Measurements from ENCODE around the gene GRK5. TPM values are rescaled to one million over a fixed set of nuclear protein-coding genes. Genes with fewer than 3 reads are reported as not detected.

The GRK5 gene
- total and polyA plus RNA-seq, 9 of the 15 experiments (the other 6 are each of a cell fraction or from before 2014, with no cell fraction given), result 0.46 to 0.83 (median 0.67) TPM; not detected in 2

DNA sequence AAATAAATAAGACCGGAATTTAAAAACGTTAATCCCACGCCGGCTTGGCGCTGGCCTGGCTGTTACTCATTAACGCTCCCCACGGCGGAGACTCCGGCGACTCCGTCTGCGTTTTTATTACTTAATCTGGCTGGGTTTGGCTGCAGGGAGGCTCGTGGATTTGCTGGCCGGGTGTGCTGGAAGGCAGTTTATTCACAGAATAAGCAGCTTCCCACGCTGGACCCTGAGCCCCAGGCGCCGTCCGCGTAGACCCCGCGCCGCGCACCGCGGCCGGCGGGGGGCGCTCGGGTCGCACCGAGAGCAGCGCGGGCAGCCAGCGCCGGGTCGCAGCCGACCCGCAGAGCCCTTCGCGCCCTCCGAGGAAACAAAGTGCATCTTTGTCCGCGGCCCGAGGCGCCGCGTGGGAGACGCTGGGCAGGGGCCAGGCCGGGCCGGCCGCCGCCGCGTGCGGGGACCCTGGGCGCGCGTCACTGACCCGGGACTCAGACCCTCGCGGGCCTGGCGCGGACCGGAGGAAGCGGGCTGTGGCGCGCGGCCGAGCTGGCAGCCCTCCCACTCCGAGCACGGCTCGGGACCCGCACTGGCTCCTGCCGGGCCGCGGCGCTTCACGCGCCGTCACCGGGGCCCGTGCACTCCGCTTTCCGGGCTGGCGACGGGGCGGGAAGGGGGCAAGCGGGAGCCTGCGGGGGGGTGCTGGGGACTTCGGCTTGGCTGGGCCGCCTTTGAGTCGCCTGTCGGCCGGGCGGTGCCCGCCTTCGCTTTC, 587 bp upstream of the GRK5 start (continued):
- TF ChIP-seq CHD4 (IDR thresholded peaks at IDR 0.05; ENCODE audit: insufficient read depth, insufficient replicate concordance, low read depth, low read length, poor library complexity, severe bottlenecking), result no peak
- peak; percentile 67; the same call in 1 of the 2 replicates for TF ChIP-seq GATAD2B (IDR thresholded peaks at IDR 0.05; ENCODE audit: borderline replicate concordance)
- 0 out of 2 replicates have a peak, but pooled peaks have one; percentile 21 for TF ChIP-seq THAP12 (CRISPR knock-in tag; IDR thresholded peaks at IDR 0.05)
- TF ChIP-seq PKNOX1 (IDR thresholded peaks at IDR 0.05), result no peak
- TF ChIP-seq DACH1 (IDR thresholded peaks at IDR 0.05; ENCODE audit: partially characterized antibody), result no peak
- TF ChIP-seq CXXC5 (CRISPR knock-in tag; IDR thresholded peaks at IDR 0.05), result no peak; the same call in none of the 2 replicates
- 0 out of 2 replicates have a peak, but pooled peaks have one; percentile 44 for TF ChIP-seq SIN3B (IDR thresholded peaks at IDR 0.05; ENCODE audit: low read depth)
- no peak for TF ChIP-seq CBFB (CRISPR knock-in tag; IDR thresholded peaks at IDR 0.05)
- TF ChIP-seq POLR2G (IDR thresholded peaks at IDR 0.05; ENCODE audit: low read depth, low read length), result peak; percentile 66; the same call in 1 of the 2 replicates
- 0 out of 2 replicates have a peak, but pooled peaks have one; percentile 41 for TF ChIP-seq ZNF644 (tag; IDR thresholded peaks at IDR 0.05; ENCODE audit: low read depth)
- TF ChIP-seq HNRNPK (IDR thresholded peaks at IDR 0.05; ENCODE audit: low read depth, low read length, poor library complexity, severe bottlenecking), result peak; percentile 11
- TF ChIP-seq SAP30 (IDR thresholded peaks at IDR 0.05; ENCODE audit: borderline replicate concordance, insufficient read depth, low read depth, low read length, poor library complexity, severe bottlenecking), result peak; percentile 26
- TF ChIP-seq RAD21 (CRISPR knock-in tag; conservative IDR thresholded peaks at IDR 0.05 in 1 of 2, IDR thresholded peaks at IDR 0.05 in 1 of 2), result peak; percentile 84 to 88
- TF ChIP-seq, protein P1, sequence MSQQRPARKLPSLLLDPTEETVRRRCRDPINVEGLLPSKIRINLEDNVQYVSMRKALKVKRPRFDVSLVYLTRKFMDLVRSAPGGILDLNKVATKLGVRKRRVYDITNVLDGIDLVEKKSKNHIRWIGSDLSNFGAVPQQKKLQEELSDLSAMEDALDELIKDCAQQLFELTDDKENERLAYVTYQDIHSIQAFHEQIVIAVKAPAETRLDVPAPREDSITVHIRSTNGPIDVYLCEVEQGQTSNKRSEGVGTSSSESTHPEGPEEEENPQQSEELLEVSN (IDR thresholded peaks at IDR 0.05; ENCODE audit: borderline replicate concordance in 1 of 2, extremely low read depth in 1 of 2, insufficient read depth in 1 of 2, insufficient read length in 1 of 2, low read depth in 1 of 2, low read length in 1 of 2, poor library complexity in 1 of 2, severe bottlenecking in 1 of 2), result peak; percentile 32 to 76
- TF ChIP-seq, protein P2, sequence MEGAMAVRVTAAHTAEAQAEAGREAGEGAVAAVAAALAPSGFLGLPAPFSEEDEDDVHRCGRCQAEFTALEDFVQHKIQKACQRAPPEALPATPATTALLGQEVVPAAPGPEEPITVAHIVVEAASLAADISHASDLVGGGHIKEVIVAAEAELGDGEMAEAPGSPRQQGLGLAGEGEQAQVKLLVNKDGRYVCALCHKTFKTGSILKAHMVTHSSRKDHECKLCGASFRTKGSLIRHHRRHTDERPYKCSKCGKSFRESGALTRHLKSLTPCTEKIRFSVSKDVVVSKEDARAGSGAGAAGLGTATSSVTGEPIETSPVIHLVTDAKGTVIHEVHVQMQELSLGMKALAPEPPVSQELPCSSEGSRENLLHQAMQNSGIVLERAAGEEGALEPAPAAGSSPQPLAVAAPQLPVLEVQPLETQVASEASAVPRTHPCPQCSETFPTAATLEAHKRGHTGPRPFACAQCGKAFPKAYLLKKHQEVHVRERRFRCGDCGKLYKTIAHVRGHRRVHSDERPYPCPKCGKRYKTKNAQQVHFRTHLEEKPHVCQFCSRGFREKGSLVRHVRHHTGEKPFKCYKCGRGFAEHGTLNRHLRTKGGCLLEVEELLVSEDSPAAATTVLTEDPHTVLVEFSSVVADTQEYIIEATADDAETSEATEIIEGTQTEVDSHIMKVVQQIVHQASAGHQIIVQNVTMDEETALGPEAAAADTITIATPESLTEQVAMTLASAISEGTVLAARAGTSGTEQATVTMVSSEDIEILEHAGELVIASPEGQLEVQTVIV (CRISPR knock-in tag; IDR thresholded peaks at IDR 0.05; ENCODE audit: borderline replicate concordance), result no peak
- no peak for TF ChIP-seq ZNF316 (IDR thresholded peaks at IDR 0.05)
- no peak for TF ChIP-seq HES1 (IDR thresholded peaks at IDR 0.05; ENCODE audit: low read depth)

All from K562 (cell line).